Neuronal stem cell (in vitro differentiated cells): ENCODE results near the gene PLCL2.

ENCODE experiments used
- DNase-seq: peaks from one replicate; pipeline ENCODE4 v3.0.0-alpha.2; 2013; ENCODE audit warnings: low spot score
- H2AFZ ChIP-seq: one replicate; pipeline ENCODE4 v1.6.1; 2013; ENCODE audit warnings: mild to moderate bottlenecking, low read length, inconsistent platforms
- H2AK5ac ChIP-seq: 2 replicates; pipeline ENCODE4 v1.6.1; 2013; ENCODE audit warnings: low read depth, mild to moderate bottlenecking, inconsistent platforms, low read length, moderate library complexity, mixed read lengths
- H2BK120ac ChIP-seq: 2 replicates; pipeline ENCODE4 v1.6.1; 2013; ENCODE audit warnings: low read depth, mild to moderate bottlenecking, inconsistent platforms, low read length, moderate library complexity, mixed read lengths
- H2BK12ac ChIP-seq: one replicate; pipeline ENCODE4 v1.6.1; 2013; ENCODE audit warnings: low read length, inconsistent platforms
- H2BK15ac ChIP-seq: 2 replicates; pipeline ENCODE4 v1.6.1; 2013; ENCODE audit warnings: mild to moderate bottlenecking, low read length, inconsistent platforms, mixed read lengths
- H2BK5ac ChIP-seq: one replicate; pipeline ENCODE4 v1.6.1; 2013; ENCODE audit warnings: inconsistent platforms, mild to moderate bottlenecking, low read length, moderate library complexity
- H3K14ac ChIP-seq: one replicate; pipeline ENCODE4 v1.6.1; 2013; ENCODE audit warnings: low read length, inconsistent platforms
- H3K18ac ChIP-seq: 2 replicates; pipeline ENCODE4 v1.6.1; 2013; ENCODE audit warnings: low read length, inconsistent platforms
- H3K23ac ChIP-seq: 2 replicates; pipeline ENCODE4 v1.6.1; 2013; ENCODE audit warnings: low read depth, mild to moderate bottlenecking, mixed read lengths, low read length, inconsistent platforms; ENCODE audit not compliant: poor library complexity
- H3K27ac ChIP-seq: replicated peaks from 3 replicates; pipeline ENCODE4 v1.5.1; 2013; ENCODE audit warnings: low read length, inconsistent platforms
- H3K27me3 ChIP-seq, 3 experiments: 2 replicates each; pipeline ENCODE4 v1.6.1; 2013; ENCODE audit warnings: low read length in 3 of 3, mild to moderate bottlenecking in 2 of 3, inconsistent platforms in 1 of 3, low read depth in 1 of 3, mixed read lengths in 1 of 3, moderate library complexity in 1 of 3; ENCODE audit not compliant: control insufficient read depth in 3 of 3, insufficient read depth in 3 of 3
- H3K36me3 ChIP-seq, 2 donors: replicated peaks in 1 of 2; 2 replicates each; pipeline ENCODE4 v1.6.1; 2013; ENCODE audit warnings: low read length in 2 of 2; ENCODE audit not compliant: control insufficient read depth in 2 of 2, insufficient read depth in 2 of 2
- H3K4ac ChIP-seq: 2 replicates; pipeline ENCODE4 v1.6.1; 2013; ENCODE audit warnings: inconsistent platforms, mild to moderate bottlenecking, low read length, moderate library complexity
- H3K4me1 ChIP-seq, 2 donors: 1 replicate in 1 of 2; 2 replicates in 1 of 2; pipeline ENCODE4 v1.6.1; 2013; ENCODE audit warnings: low read length in 2 of 2, low read depth in 1 of 2; ENCODE audit not compliant: control insufficient read depth in 2 of 2, insufficient read depth in 1 of 2
- H3K4me2 ChIP-seq: one replicate; pipeline ENCODE4 v1.6.1; 2013; ENCODE audit warnings: mild to moderate bottlenecking, low read length, inconsistent platforms; ENCODE audit not compliant: insufficient read depth, poor library complexity, severe bottlenecking
- H3K4me3 ChIP-seq, 2 donors: 2 replicates each; pipeline ENCODE4 v1.5.1; 2013; ENCODE audit warnings: low read length in 2 of 2, mild to moderate bottlenecking in 2 of 2, inconsistent platforms in 1 of 2, moderate library complexity in 1 of 2
- H3K79me1 ChIP-seq: one replicate; pipeline ENCODE4 v1.6.1; 2013; ENCODE audit warnings: low read depth, mild to moderate bottlenecking, inconsistent platforms, low read length, moderate library complexity
- H3K9ac ChIP-seq: one replicate; pipeline ENCODE4 v1.6.1; 2013; ENCODE audit warnings: mild to moderate bottlenecking, low read depth, low read length, inconsistent platforms; ENCODE audit not compliant: poor library complexity
- H3K9me3 ChIP-seq, 2 donors: replicated peaks in 1 of 2; 2 replicates each; pipeline versions ENCODE3 to v1.6.1; 2013; ENCODE audit warnings: low read length in 2 of 2, mild to moderate bottlenecking in 2 of 2, inconsistent platforms in 1 of 2, low read depth in 1 of 2, mixed read lengths in 1 of 2, moderate library complexity in 1 of 2; ENCODE audit not compliant: control insufficient read depth in 2 of 2, insufficient read depth in 1 of 2
- H4K8ac ChIP-seq: one replicate; pipeline ENCODE4 v1.6.1; 2013; ENCODE audit warnings: low read depth, mild to moderate bottlenecking, inconsistent platforms, low read length, moderate library complexity
- H4K91ac ChIP-seq: one replicate; pipeline ENCODE4 v1.6.1; 2013; ENCODE audit warnings: low read length, low read depth, mild to moderate bottlenecking, inconsistent platforms; ENCODE audit not compliant: poor library complexity
- WGBS, 2 donors: extraction: QIAGEN DNeasy Blood & Tissue Kit; methylation state at CpG; one replicate each; pipeline ENCODE4 v1.1.7; 2013; ENCODE audit warnings: missing lambda C conversion rate in 2 of 2, mixed read lengths in 1 of 2; ENCODE audit not compliant: insufficient read length in 2 of 2, insufficient replicate concordance in 1 of 2; ENCODE audit errors: extremely low coverage in 2 of 2; 5-methylcytosine and 5-hydroxymethylcytosine counted together

PLCL2 gene

DNA sequence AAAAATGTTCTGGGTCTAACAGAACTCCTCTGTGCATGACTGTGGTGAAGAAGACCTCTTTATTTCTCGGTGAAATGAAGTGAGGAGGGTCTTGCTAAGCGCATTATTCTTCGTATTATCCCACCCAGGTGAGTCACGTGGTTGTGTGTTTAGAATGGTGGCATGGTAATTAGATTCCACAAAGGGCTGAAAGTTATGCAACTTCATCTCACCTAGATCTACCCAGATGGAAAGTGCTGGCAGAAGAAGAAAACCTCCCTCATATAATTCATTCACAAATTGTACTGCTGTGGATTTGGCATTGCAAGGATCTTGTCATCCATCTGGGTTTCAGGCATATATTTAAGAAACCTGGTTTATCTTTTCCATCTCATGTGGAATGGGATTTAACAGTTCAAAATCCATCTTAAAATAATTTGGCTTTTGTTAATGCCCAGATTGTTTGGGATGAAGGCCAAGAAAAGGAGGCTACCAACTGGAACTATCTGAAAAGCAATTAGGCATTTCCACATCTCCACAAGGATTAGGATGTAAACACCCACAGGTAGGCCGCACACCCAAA lies 175.3 kb downstream of the PLCL2 start:
- H2BK15ac ChIP-seq: no peak overlapping the region
- H3K9ac ChIP-seq: no peak overlapping the region
- no peak overlapping the region for H2BK12ac ChIP-seq
- H2BK5ac ChIP-seq: no peak overlapping the region
- no peak overlapping the region for H3K14ac ChIP-seq
- no peaks in the 10 kb centered on the region for H3K79me1 ChIP-seq
- H3K18ac ChIP-seq: no peak overlapping the region
- no peak overlapping the region for H3K4me3 ChIP-seq
- no peaks in the 10 kb centered on the region for H3K9me3 ChIP-seq
- no peak for DNase-seq
- no peaks in the 10 kb centered on the region for H3K27me3 ChIP-seq
- H2AK5ac ChIP-seq: no peak overlapping the region
- H4K8ac ChIP-seq: no peak overlapping the region
- H3K4me2 ChIP-seq: no peak overlapping the region
- peaks cover 0 to 4% of the 10 kb centered on the region in 2 donors for H3K4me1 ChIP-seq
- H3K4ac ChIP-seq: no peak overlapping the region
- no peaks in the 10 kb centered on the region for H3K36me3 ChIP-seq
- H3K27ac ChIP-seq: no peak overlapping the region
- no peak overlapping the region for H2AFZ ChIP-seq
- WGBS, 2 donors: no CpG with 5 or more reads among the region's 5 CpGs
- H4K91ac ChIP-seq: no peak overlapping the region
- H2BK120ac ChIP-seq: no peak overlapping the region
- H3K23ac ChIP-seq: no peak overlapping the region

DNA sequence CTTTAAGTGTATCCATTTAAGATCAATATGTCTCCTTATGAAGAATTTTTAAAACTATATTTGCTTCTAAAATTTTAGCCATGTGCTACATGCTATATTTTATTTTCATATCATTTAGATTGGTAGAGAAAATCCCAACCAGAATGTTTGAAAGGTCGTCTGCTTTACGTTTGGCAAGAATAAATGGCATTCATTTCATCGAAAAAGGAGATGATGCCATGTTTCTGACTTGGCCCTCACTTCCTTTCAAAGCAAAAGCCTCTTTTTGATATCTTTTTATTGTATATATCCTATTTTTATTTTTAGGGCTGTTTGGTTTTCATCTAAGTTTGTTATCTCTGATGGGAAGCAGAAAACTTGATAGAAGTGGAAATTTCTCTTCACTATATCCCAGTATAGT lies 176.2 kb downstream of the PLCL2 start:
- Histone ChIP-seq H3K27me3 (no peaks in the 10 kb centered on the region), H3K18ac (no peak overlapping the region), H2BK120ac (no peak overlapping the region), H2BK15ac (no peak overlapping the region), H3K4me3 (no peak overlapping the region), H2BK12ac (no peak overlapping the region), H4K91ac (no peak overlapping the region), H2BK5ac (no peak overlapping the region), H3K4me1 (no peaks in the 10 kb centered on the region), H3K9me3 (no peaks in the 10 kb centered on the region), H2AFZ (no peak overlapping the region), H3K79me1 (no peaks in the 10 kb centered on the region), H4K8ac (no peak overlapping the region), H3K14ac (no peak overlapping the region), H3K4me2 (no peak overlapping the region), H3K9ac (no peak overlapping the region), H3K4ac (no peak overlapping the region), H3K27ac (no peak overlapping the region), H2AK5ac (no peak overlapping the region), H3K36me3 (no peaks in the 10 kb centered on the region), H3K23ac (no peak overlapping the region)
- DNase-seq: no peak
- no CpG with 5 or more reads among the region's 3 CpGs for WGBS, 2 donors

- DNase-seq: no peak
- no peak overlapping the region for H2BK12ac ChIP-seq
Measured at GRCh38 chr3:17062736-17063135, 178.0 kb downstream of the PLCL2 start.

GRCh38 chr3:17063596-17063995 lies 178.8 kb downstream of the PLCL2 start:
- no peak overlapping the region for H2BK5ac ChIP-seq
- WGBS, 2 donors: no CpG with 5 or more reads among the region's 3 CpGs
- H4K8ac ChIP-seq: no peak overlapping the region
- no peak overlapping the region for H2AFZ ChIP-seq
- H3K23ac ChIP-seq: no peak overlapping the region
- H3K9ac ChIP-seq: no peak overlapping the region
- no peak overlapping the region for H3K4me3 ChIP-seq
- H3K4ac ChIP-seq: no peak overlapping the region
- H3K14ac ChIP-seq: no peak overlapping the region
- no peaks in the 10 kb centered on the region for H3K27me3 ChIP-seq
- H3K9me3 ChIP-seq: no peaks in the 10 kb centered on the region
- peaks cover 0 to 1% of the 10 kb centered on the region in 2 donors for H3K4me1 ChIP-seq
- no peak for DNase-seq
- no peak overlapping the region for H2AK5ac ChIP-seq
- H3K79me1 ChIP-seq: no peaks in the 10 kb centered on the region
- H2BK120ac ChIP-seq: no peak overlapping the region
- H3K27ac ChIP-seq: no peak overlapping the region
- H3K18ac ChIP-seq: no peak overlapping the region
- H2BK12ac ChIP-seq: no peak overlapping the region
- no peak overlapping the region for H4K91ac ChIP-seq
- H3K4me2 ChIP-seq: no peak overlapping the region
- peaks cover 0 to 4% of the 10 kb centered on the region in 2 donors for H3K36me3 ChIP-seq
- H2BK15ac ChIP-seq: no peak overlapping the region

More at GRCh38 chr3:17062736-17063135, 178.0 kb downstream of the PLCL2 start:
- Histone ChIP-seq H3K23ac (no peak overlapping the region), H2AK5ac (no peak overlapping the region), H3K27me3 (no peaks in the 10 kb centered on the region), H2BK5ac (no peak overlapping the region), H3K9ac (no peak overlapping the region), H3K18ac (no peak overlapping the region), H3K4me1 (peaks cover 0 to 1% of the 10 kb centered on the region in 2 donors), H3K4ac (no peak overlapping the region), H3K4me3 (no peak overlapping the region), H3K36me3 (no peaks in the 10 kb centered on the region), H3K14ac (no peak overlapping the region), H3K9me3 (no peaks in the 10 kb centered on the region), H3K4me2 (no peak overlapping the region), H3K27ac (no peak overlapping the region), H3K79me1 (no peaks in the 10 kb centered on the region), H2BK120ac (no peak overlapping the region), H2AFZ (no peak overlapping the region), H4K91ac (no peak overlapping the region), H4K8ac (no peak overlapping the region), H2BK15ac (no peak overlapping the region)
- WGBS, 2 donors: no CpG with 5 or more reads among the region's 3 CpGs
